HEK293 (cell line): Measurements from ENCODE around the gene TTLL12.

Experiments used
- CTCF ChIA-PET: fragments of 350-600 bp; formaldehyde crosslinking; extraction: SDS; loops from one replicate; lab custom pipeline; 2021; ENCODE audit warnings: antibody characterized with exemption; lab: Yijun Ruan, JAX
- POLR2A ChIA-PET: fragments of 300-600 bp; formaldehyde crosslinking; extraction: SDS; loops from one replicate; lab custom pipeline; 2020; ENCODE audit warnings: antibody characterized with exemption, inconsistent platforms; lab: Yijun Ruan, JAX
- H3K27ac ChIP-seq: fragments of 200-500 bp; sonication (Bioruptor generic); 2 replicates; pipeline ENCODE4 v1.5.1; 2014; ENCODE audit warnings: low read depth, low read length, control low read depth, inconsistent platforms; ENCODE audit errors: extremely low read depth
- H3K36me3 ChIP-seq, 2 experiments: fragments of 200-500 bp in 1 of 2; sonication (Bioruptor generic) in 1 of 2; 1 replicate in 1 of 2; 2 replicates in 1 of 2; pipeline ENCODE4 v1.5.1; 2014 to 2017; ENCODE audit warnings: inconsistent platforms in 2 of 2, low read length in 2 of 2; ENCODE audit not compliant: control insufficient read depth in 2 of 2, insufficient read depth in 1 of 2
- H3K4me1 ChIP-seq: fragments of 200-500 bp; sonication (Bioruptor generic); 2 replicates; pipeline ENCODE4 v1.5.1; 2014; ENCODE audit warnings: mild to moderate bottlenecking, low read length, inconsistent platforms; ENCODE audit not compliant: control insufficient read depth, insufficient read depth
- H3K4me3 ChIP-seq: 2 replicates; pipeline ENCODE4 v1.5.1; 2011; ENCODE audit warnings: low read depth, mild to moderate bottlenecking, control low read depth, low read length, moderate library complexity
- H3K9me3 ChIP-seq: fragments of 200-500 bp; sonication (Bioruptor generic); 2 replicates; pipeline ENCODE4 v1.5.1; 2014; ENCODE audit warnings: low read depth, low read length, inconsistent platforms; ENCODE audit not compliant: control insufficient read depth, insufficient read depth
- GLI4 ChIP-seq: fragments of 450-650 bp; formaldehyde crosslinking; IDR thresholded peaks from 2 replicates; pipeline ENCODE4 v1.5.1; 2016; ENCODE audit warnings: missing biosample characterization, missing genetic modification characterization
- GLIS2 ChIP-seq: fragments of 450-650 bp; formaldehyde crosslinking; IDR thresholded peaks from 2 replicates; pipeline ENCODE4 v1.5.1; 2016; ENCODE audit warnings: missing biosample characterization, missing genetic modification characterization
- SCRT2 ChIP-seq: fragments of 450-650 bp; formaldehyde crosslinking; IDR thresholded peaks from 2 replicates; pipeline ENCODE4 v1.5.1; 2016; ENCODE audit warnings: missing biosample characterization, missing genetic modification characterization
- SP3 ChIP-seq: fragments of 450-650 bp; formaldehyde crosslinking; IDR thresholded peaks from 2 replicates; pipeline ENCODE4 v1.5.1; 2016; ENCODE audit warnings: missing biosample characterization, missing genetic modification characterization
- WT1 ChIP-seq: fragments of 450-650 bp; formaldehyde crosslinking; IDR thresholded peaks from 2 replicates; pipeline ENCODE4 v1.5.1; 2016; ENCODE audit warnings: missing biosample characterization, missing genetic modification characterization
- ZFHX2 ChIP-seq: fragments of 450-650 bp; formaldehyde crosslinking; conservative IDR thresholded peaks from 2 replicates; pipeline ENCODE4 v1.5.1; 2016; ENCODE audit warnings: missing biosample characterization, missing genetic modification characterization
- ZFP37 ChIP-seq: fragments of 450-650 bp; formaldehyde crosslinking; IDR thresholded peaks from 2 replicates; pipeline ENCODE4 v1.5.1; 2016; ENCODE audit warnings: missing biosample characterization, missing genetic modification characterization
- ZFP69B ChIP-seq: fragments of 450-650 bp; formaldehyde crosslinking; IDR thresholded peaks from 2 replicates; pipeline ENCODE4 v1.5.1; 2016; ENCODE audit warnings: missing biosample characterization, missing genetic modification characterization
- ZNF132 ChIP-seq: fragments of 450-650 bp; formaldehyde crosslinking; IDR thresholded peaks from 2 replicates; pipeline ENCODE4 v1.5.1; 2017; ENCODE audit warnings: missing biosample characterization, missing genetic modification characterization, borderline replicate concordance
- ZNF157 ChIP-seq: fragments of 450-650 bp; formaldehyde crosslinking; IDR thresholded peaks from 2 replicates; pipeline ENCODE4 v1.5.1; 2016; ENCODE audit warnings: missing biosample characterization, missing genetic modification characterization
- ZNF16 ChIP-seq: fragments of 450-650 bp; formaldehyde crosslinking; IDR thresholded peaks from 2 replicates; pipeline ENCODE4 v1.5.1; 2016; ENCODE audit warnings: low read depth, missing biosample characterization, missing genetic modification characterization
- ZNF211 ChIP-seq: fragments of 450-650 bp; formaldehyde crosslinking; IDR thresholded peaks from 2 replicates; pipeline ENCODE4 v1.5.1; 2016; ENCODE audit warnings: low read depth, missing biosample characterization, missing genetic modification characterization
- ZNF221 ChIP-seq: fragments of 450-650 bp; formaldehyde crosslinking; IDR thresholded peaks from 2 replicates; pipeline ENCODE4 v1.5.1; 2017; ENCODE audit warnings: missing biosample characterization, missing genetic modification characterization, borderline replicate concordance
- ZNF404 ChIP-seq: fragments of 450-650 bp; formaldehyde crosslinking; IDR thresholded peaks from 2 replicates; pipeline ENCODE4 v1.5.1; 2017; ENCODE audit warnings: missing biosample characterization, missing genetic modification characterization
- ZNF416 ChIP-seq: fragments of 450-650 bp; formaldehyde crosslinking; IDR thresholded peaks from 2 replicates; pipeline ENCODE4 v1.5.1; 2016; ENCODE audit warnings: missing biosample characterization, missing genetic modification characterization
- ZNF426 ChIP-seq: fragments of 450-650 bp; formaldehyde crosslinking; IDR thresholded peaks from 2 replicates; pipeline ENCODE4 v1.5.1; 2017; ENCODE audit warnings: missing biosample characterization, missing genetic modification characterization, mild to moderate bottlenecking, inconsistent platforms, moderate library complexity
- ZNF48 ChIP-seq: fragments of 450-650 bp; formaldehyde crosslinking; IDR thresholded peaks from 2 replicates; pipeline ENCODE4 v1.5.1; 2016; ENCODE audit warnings: missing biosample characterization, missing genetic modification characterization
- ZNF530 ChIP-seq: fragments of 450-650 bp; formaldehyde crosslinking; IDR thresholded peaks from 2 replicates; pipeline ENCODE4 v1.5.1; 2016; ENCODE audit warnings: low read depth, missing biosample characterization, missing genetic modification characterization
- ZNF610 ChIP-seq: fragments of 450-650 bp; formaldehyde crosslinking; IDR thresholded peaks from 2 replicates; pipeline ENCODE4 v1.5.1; 2016; ENCODE audit warnings: missing biosample characterization, missing genetic modification characterization, borderline replicate concordance
- ZNF623 ChIP-seq: fragments of 450-650 bp; formaldehyde crosslinking; IDR thresholded peaks from 2 replicates; pipeline ENCODE4 v1.5.1; 2016; ENCODE audit warnings: missing biosample characterization, missing genetic modification characterization
- ZNF626 ChIP-seq: fragments of 450-650 bp; sonication (Bioruptor Pico); formaldehyde crosslinking; IDR thresholded peaks from 2 replicates; pipeline ENCODE4 v1.5.1; 2018; ENCODE audit warnings: missing biosample characterization, missing genetic modification characterization, inconsistent platforms
- ZNF658 ChIP-seq: fragments of 450-650 bp; formaldehyde crosslinking; IDR thresholded peaks from 2 replicates; pipeline ENCODE4; 2016; ENCODE audit warnings: missing biosample characterization, missing genetic modification characterization
- ZNF747 ChIP-seq: fragments of 450-650 bp; formaldehyde crosslinking; IDR thresholded peaks from 2 replicates; pipeline ENCODE4 v1.5.1; 2016; ENCODE audit warnings: missing biosample characterization, missing genetic modification characterization
- ZNF768 ChIP-seq: fragments of 450-650 bp; formaldehyde crosslinking; IDR thresholded peaks from 2 replicates; pipeline ENCODE4 v1.5.1; 2018; ENCODE audit warnings: missing biosample characterization, mild to moderate bottlenecking, missing genetic modification characterization
- ZNF776 ChIP-seq: fragments of 450-650 bp; formaldehyde crosslinking; IDR thresholded peaks from 2 replicates; pipeline ENCODE4 v1.5.0; 2017; ENCODE audit warnings: missing biosample characterization, missing genetic modification characterization, borderline replicate concordance
- ZSCAN16 ChIP-seq: fragments of 450-650 bp; formaldehyde crosslinking; IDR thresholded peaks from 2 replicates; pipeline ENCODE4 v1.5.1; 2016; ENCODE audit warnings: missing biosample characterization, missing genetic modification characterization
- ZSCAN30 ChIP-seq: fragments of 450-650 bp; IDR thresholded peaks from 2 replicates; pipeline ENCODE4 v1.5.1; 2018; ENCODE audit warnings: missing biosample characterization, mild to moderate bottlenecking, missing genetic modification characterization, moderate library complexity
- TF ChIP-seq, protein P1 (sequence below): fragments of 450-650 bp; formaldehyde crosslinking; IDR thresholded peaks from 2 replicates; pipeline ENCODE4 v1.5.1; 2016; ENCODE audit warnings: missing biosample characterization, missing genetic modification characterization, borderline replicate concordance
- TF ChIP-seq, protein P2 (sequence below): sonication (generic); formaldehyde crosslinking; IDR thresholded peaks from 2 replicates; pipeline ENCODE4 v1.8.1; 2022; ENCODE audit warnings: mild to moderate bottlenecking, moderate library complexity, missing genetic modification reagents
- TF ChIP-seq, protein P3 (sequence below): fragments of 450-650 bp; formaldehyde crosslinking; IDR thresholded peaks from 2 replicates; pipeline ENCODE4 v1.5.1; 2016; ENCODE audit warnings: missing biosample characterization, missing genetic modification characterization
- TF ChIP-seq, protein P4 (sequence below): fragments of 450-650 bp; formaldehyde crosslinking; IDR thresholded peaks from 2 replicates; pipeline ENCODE4 v1.5.1; 2016; ENCODE audit warnings: missing biosample characterization, missing genetic modification characterization
- TF ChIP-seq, protein P5 (sequence below): fragments of 450-650 bp; formaldehyde crosslinking; IDR thresholded peaks from 2 replicates; pipeline ENCODE4 v1.5.1; 2016; ENCODE audit warnings: missing biosample characterization, missing genetic modification characterization

The TTLL12 gene

DNA sequence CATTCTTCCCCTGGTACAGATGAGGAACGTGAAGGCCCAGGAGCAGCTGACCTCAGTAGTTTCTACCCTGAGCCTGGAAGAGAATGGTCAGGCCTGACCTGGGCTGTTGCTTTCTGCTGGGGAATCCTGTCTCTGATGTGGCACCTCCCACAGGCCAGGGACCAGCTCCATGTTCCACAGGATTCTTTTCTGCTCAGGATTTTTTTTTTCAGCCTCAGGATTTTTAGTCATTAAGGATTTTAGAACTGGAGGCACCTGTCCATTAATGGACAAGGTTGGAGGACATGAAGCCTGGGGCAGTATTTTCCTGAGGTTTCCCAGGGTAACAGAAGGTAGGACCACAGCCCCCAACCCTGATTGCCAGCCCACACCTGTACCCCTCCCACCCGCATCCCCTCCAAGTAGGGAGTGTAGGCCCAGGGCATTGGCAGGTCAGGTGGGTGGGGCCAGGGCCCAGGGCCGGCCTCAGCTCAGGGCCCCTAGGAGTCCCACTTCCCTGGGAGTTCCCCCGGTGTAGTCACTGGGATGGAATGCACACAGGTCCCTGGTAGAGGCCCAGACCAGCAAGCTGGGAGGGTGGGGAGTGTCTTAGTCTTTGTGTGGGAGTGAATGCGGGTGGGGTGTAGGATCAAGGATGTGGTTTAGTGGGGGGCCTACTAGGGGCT is 60.3 kb downstream of the TTLL12 start:
- Histone ChIP-seq H3K4me3 (no peak overlapping the region), H3K4me1 (peaks cover 3% of the 10 kb centered on the region), H3K27ac (no peak overlapping the region), H3K36me3 (peaks cover 4 to 8% of the 10 kb centered on the region in 2 experiments; a peak in 2 of 3 replicates), H3K9me3 (no peaks in the 10 kb centered on the region)
- CTCF ChIA-PET = interaction anchor here (0.5 to 1.7 kb wide), 6 partner anchors 9 to 369 kb away, joined by 3 to 7 read pairs (median 6); no protein-coding TSS in a partner anchor
- POLR2A ChIA-PET = interaction anchor here (0.6 to 2.2 kb wide), 4 partner anchors 22 to 1018 kb away, joined by 3 to 7 read pairs (median 5); partner anchors contain the start of gene TTLL12
- TF ChIP-seq, protein P1, sequence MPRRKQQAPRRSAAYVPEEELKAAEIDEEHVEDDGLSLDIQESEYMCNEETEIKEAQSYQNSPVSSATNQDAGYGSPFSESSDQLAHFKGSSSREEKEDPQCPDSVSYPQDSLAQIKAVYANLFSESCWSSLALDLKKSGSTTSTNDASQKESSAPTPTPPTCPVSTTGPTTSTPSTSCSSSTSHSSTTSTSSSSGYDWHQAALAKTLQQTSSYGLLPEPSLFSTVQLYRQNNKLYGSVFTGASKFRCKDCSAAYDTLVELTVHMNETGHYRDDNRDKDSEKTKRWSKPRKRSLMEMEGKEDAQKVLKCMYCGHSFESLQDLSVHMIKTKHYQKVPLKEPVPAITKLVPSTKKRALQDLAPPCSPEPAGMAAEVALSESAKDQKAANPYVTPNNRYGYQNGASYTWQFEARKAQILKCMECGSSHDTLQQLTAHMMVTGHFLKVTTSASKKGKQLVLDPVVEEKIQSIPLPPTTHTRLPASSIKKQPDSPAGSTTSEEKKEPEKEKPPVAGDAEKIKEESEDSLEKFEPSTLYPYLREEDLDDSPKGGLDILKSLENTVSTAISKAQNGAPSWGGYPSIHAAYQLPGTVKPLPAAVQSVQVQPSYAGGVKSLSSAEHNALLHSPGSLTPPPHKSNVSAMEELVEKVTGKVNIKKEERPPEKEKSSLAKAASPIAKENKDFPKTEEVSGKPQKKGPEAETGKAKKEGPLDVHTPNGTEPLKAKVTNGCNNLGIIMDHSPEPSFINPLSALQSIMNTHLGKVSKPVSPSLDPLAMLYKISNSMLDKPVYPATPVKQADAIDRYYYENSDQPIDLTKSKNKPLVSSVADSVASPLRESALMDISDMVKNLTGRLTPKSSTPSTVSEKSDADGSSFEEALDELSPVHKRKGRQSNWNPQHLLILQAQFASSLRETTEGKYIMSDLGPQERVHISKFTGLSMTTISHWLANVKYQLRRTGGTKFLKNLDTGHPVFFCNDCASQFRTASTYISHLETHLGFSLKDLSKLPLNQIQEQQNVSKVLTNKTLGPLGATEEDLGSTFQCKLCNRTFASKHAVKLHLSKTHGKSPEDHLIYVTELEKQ (tag by site-specific recombination) = no peak
- TF ChIP-seq ZSCAN30 (tag by site-specific recombination) (no peak), GLI4 (tag by site-specific recombination) (no peak), ZSCAN16 (tag by site-specific recombination) (no peak), ZNF48 (no peak), ZNF426 (tag by site-specific recombination) (no peak), ZNF16 (tag by site-specific recombination) (no peak), ZNF404 (tag by site-specific recombination) (no peak), WT1 (tag by site-specific recombination) (peak; percentile 91), ZNF530 (tag by site-specific recombination) (no peak), ZNF416 (no peak), ZNF658 (tag by site-specific recombination) (no peak), ZFP37 (tag by site-specific recombination) (no peak), ZNF211 (tag by site-specific recombination) (no peak), ZFP69B (no peak), ZNF626 (no peak), ZNF747 (tag by site-specific recombination) (no peak), ZNF776 (tag by site-specific recombination) (no peak), ZNF132 (tag by site-specific recombination) (no peak), ZNF610 (tag by site-specific recombination) (no peak), ZNF768 (tag by site-specific recombination) (no peak), ZNF623 (tag by site-specific recombination) (no peak), ZFHX2 (tag by site-specific recombination) (peak; percentile 84), GLIS2 (tag by site-specific recombination) (peak; percentile 53), SCRT2 (tag by site-specific recombination) (no peak), SP3 (peak; percentile 23; the same call in 1 of the 2 replicates), ZNF157 (tag by site-specific recombination) (no peak), ZNF221 (tag by site-specific recombination) (no peak)
- TF ChIP-seq, protein P2, sequence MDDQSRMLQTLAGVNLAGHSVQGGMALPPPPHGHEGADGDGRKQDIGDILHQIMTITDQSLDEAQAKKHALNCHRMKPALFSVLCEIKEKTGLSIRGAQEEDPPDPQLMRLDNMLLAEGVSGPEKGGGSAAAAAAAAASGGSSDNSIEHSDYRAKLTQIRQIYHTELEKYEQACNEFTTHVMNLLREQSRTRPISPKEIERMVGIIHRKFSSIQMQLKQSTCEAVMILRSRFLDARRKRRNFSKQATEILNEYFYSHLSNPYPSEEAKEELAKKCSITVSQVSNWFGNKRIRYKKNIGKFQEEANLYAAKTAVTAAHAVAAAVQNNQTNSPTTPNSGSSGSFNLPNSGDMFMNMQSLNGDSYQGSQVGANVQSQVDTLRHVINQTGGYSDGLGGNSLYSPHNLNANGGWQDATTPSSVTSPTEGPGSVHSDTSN = no peak
- TF ChIP-seq, protein P3, sequence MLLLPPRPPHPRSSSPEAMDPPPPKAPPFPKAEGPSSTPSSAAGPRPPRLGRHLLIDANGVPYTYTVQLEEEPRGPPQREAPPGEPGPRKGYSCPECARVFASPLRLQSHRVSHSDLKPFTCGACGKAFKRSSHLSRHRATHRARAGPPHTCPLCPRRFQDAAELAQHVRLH (tag by site-specific recombination) = no peak
- TF ChIP-seq, protein P4, sequence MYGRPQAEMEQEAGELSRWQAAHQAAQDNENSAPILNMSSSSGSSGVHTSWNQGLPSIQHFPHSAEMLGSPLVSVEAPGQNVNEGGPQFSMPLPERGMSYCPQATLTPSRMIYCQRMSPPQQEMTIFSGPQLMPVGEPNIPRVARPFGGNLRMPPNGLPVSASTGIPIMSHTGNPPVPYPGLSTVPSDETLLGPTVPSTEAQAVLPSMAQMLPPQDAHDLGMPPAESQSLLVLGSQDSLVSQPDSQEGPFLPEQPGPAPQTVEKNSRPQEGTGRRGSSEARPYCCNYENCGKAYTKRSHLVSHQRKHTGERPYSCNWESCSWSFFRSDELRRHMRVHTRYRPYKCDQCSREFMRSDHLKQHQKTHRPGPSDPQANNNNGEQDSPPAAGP = peak; percentile 21; the same call in 1 of the 2 replicates
- TF ChIP-seq, protein P5, sequence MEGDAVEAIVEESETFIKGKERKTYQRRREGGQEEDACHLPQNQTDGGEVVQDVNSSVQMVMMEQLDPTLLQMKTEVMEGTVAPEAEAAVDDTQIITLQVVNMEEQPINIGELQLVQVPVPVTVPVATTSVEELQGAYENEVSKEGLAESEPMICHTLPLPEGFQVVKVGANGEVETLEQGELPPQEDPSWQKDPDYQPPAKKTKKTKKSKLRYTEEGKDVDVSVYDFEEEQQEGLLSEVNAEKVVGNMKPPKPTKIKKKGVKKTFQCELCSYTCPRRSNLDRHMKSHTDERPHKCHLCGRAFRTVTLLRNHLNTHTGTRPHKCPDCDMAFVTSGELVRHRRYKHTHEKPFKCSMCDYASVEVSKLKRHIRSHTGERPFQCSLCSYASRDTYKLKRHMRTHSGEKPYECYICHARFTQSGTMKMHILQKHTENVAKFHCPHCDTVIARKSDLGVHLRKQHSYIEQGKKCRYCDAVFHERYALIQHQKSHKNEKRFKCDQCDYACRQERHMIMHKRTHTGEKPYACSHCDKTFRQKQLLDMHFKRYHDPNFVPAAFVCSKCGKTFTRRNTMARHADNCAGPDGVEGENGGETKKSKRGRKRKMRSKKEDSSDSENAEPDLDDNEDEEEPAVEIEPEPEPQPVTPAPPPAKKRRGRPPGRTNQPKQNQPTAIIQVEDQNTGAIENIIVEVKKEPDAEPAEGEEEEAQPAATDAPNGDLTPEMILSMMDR (tag by site-specific recombination) = no peak
